SIG-M5 (cell line): ENCODE measurements around the gene APH1B.

Experiments
- DNase-seq: peaks from one replicate; lab custom pipeline; 2025; lab: John Stamatoyannopoulos, UW

The APH1B gene

DNA sequence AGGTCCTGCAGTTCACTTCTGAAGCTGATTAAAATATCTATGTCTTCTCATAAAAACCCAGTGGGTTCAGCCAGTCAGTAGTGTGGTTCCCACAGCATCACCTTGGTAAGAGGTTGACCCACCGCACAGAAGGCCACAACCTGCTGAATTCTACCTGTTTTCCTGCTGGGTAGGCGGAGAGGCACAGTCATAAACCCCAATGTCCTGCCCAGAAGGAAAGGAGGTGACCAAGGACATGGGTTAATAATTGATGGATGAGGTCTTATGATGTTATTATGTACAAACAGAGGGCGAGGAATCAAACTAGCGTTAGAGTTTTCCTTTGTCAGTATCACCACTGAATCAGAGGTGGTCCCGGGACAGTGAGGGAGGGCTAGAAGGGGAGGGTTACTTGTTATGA lies 76.5 kb downstream of the APH1B start:
- DNase-seq, result no peak

DNA sequence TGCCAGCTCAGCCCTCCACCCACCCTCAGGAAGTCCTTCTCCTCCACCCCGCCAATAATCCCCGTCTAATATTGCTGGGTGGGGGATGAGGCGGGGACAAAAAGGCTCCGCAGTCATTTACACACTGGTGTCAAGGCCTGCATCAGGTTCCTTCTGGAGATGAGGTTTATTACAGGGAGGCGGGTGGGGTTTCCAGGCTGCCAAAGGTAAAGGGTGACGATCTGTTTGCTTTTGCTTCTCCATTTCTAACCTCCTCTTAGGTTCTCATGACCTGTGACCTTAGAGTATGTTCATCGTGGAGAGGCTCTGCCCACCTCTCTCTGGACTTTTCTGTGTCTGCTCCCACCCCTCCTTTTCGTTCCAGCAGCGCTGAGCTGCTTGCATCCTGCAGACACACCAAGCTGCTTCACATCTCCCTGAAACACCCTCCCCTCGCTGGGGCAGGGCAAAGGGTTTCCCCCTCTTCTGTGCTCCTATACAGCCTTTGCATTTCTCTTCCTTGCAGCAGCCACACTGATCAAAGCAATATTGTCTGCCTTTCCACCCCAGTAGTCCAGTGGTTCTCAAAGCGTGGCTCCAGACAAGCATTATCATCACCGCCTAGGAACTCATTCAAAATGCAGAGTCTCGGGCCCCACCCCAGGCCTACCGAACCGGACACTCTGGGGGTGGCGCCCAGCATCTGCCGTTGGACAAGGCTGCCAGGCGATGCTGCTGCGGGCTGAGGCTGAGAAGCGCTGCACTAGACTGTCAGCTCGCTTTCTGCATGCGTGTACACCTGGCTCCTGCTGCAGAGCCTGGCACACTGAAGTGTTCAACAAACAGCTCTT lies 77.6 kb downstream of the APH1B start:
- DNase-seq, result no peak

DNA sequence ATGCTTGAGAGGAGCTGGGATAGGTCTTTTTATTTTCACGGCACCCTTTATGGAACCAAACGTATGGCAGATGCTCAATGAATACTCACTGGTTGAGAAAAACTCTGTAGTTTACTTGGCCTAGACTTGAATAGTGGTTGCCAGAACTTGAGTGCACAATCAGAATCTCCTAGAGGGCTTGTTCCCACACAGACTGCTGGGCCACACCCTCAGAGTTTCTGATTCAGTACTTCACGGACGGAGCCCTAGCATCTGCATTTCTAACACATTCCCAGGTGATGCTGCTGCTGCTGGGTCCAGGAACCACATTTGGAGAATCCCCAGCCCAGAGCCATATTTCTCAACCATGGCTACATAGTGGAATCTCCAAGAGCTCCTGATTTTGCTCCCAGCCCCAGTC lies 79.7 kb downstream of the APH1B start:
- no peak for DNase-seq

DNA sequence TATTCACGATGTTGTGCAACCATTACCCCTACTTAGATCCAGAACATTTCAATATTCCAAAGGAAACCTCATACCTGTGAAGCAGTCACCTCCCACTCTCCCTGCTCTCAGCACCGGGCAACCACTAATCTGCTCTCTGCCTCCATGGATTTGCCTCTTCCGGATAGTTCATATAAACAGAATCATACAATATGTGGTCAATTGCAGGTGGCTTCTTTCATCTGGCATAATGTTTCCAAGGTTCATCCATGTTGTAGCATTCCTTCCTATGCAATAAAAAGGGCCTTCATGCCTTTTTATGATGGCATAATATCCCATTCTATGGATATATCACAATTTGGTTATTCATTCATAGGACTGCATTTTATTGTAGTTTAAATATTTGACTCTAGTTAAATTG lies 80.3 kb downstream of the APH1B start:
- DNase-seq, result no peak

DNA sequence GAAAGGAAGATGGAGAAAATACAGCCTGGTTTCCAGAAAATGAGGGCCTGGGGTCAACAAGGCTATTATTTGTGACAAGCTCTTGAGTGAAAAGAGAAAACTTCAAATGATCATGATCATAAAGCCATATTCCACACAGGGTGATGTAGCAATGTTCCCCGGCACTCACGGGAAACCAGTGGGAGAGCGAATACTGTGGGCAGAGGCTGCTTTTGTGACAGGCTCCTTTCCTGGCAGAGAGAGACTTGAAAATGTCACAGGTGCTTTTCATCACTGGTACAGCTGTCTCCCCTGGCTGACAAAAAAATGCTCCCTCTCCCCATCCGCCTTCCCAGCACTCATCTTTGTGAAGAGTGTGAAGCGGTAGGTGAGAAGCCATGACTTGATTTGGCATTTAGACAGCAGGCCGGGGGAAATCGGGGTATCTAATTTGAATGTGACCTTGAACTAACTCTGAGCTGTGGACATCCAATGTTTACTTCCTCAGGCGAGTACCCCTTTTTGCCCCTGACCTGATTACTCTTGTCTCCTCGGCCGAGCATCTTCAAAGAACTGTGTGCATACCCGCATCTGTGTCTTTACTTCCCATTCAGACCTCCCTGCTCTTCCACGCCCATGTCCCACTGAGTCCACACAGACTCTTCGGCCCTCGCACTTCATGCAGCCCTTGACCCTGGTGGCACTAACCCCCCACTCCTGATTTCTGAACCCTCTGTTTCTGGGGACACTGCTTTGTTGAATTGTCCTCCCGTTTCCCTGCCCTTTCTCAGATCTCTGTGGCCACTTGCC lies 81.0 kb downstream of the APH1B start:
- DNase-seq, result no peak
